ENCODE measurements around the gene PPIL3. TPM values are rescaled to one million over a fixed set of nuclear protein-coding genes. Genes with fewer than 3 reads are reported as not detected.
A peak's percentile ranks its signal among the peaks of the same experiment; 100 is the strongest.

Gene PPIL3
- total and polyA plus RNA-seq, 7 experiments from 2014 or later = 28.3 to 69.7 (median 31.5) TPM

GRCh38 chr2:200828572-200829257 is 60.2 kb downstream of the PPIL3 start:
- no peak overlapping the region for H3K4me3 ChIP-seq (ENCODE audit: low read length)
- CTCF ChIA-PET = no interaction called here

GRCh38 chr2:200828104-200828503 is 60.8 kb downstream of the PPIL3 start:
- ChIA-PET CTCF (interaction anchor here (0.5 kb wide), 1 partner anchor 181 kb away, joined by 3 read pairs; no protein-coding TSS in a partner anchor), POLR2A (interaction anchor here (3.8 kb wide), 1 partner anchor 36 kb away, joined by 16 read pairs; the partner anchor contains the start of gene CLK1)
- H3K9me3 Mint-ChIP-seq = peaks cover 0 to 4% (median 0%) of the 10 kb centered on the region in 11 donors
- H3K4me1 ChIP-seq (ENCODE audit: control insufficient read depth in 2 of 2, insufficient read depth in 2 of 2, low read length in 2 of 2) = no peaks in the 10 kb centered on the region
- H3K27ac ChIP-seq (ENCODE audit: low read depth, low read length) = no peak overlapping the region
- DNase-seq = no peak
- no peaks in the 10 kb centered on the region for H3K27me3 Mint-ChIP-seq
- ATAC-seq = no peak
- H3K4me1 Mint-ChIP-seq = peaks cover 0 to 10% (median 0%) of the 10 kb centered on the region in 7 donors
- H3K9me3 ChIP-seq (ENCODE audit: control insufficient read depth in 2 of 3, low read length in 3 of 3) = no peaks in the 10 kb centered on the region
- H3K4me3 Mint-ChIP-seq = no peak overlapping the region
- no peaks in the 10 kb centered on the region for H3K27me3 ChIP-seq (ENCODE audit: control insufficient read depth in 2 of 2, insufficient read depth in 2 of 2, low read length in 2 of 2)
- H3K27ac Mint-ChIP-seq = peak overlapping the region in 1 of 9 donors; percentile 53
- no peak overlapping the region for H3K4me3 ChIP-seq (ENCODE audit: low read length)
- peaks cover 0 to 17% (median 6%) of the 10 kb centered on the region in 5 donors for H3K36me3 Mint-ChIP-seq
- H3K36me3 ChIP-seq (ENCODE audit: control insufficient read depth in 2 of 3, insufficient read depth in 3 of 3, low read length in 3 of 3) = no peaks in the 10 kb centered on the region
- intact Hi-C loops (cut with micrococcal nuclease) = no loop called here

More at GRCh38 chr2:200828572-200829257, 60.2 kb downstream of the PPIL3 start:
- Mint-ChIP-seq H3K4me1 (peaks cover 0 to 10% (median 0%) of the 10 kb centered on the region in 7 donors), H3K9me3 (peaks cover 0 to 4% (median 0%) of the 10 kb centered on the region in 11 donors), H3K4me3 (no peak overlapping the region), H3K27ac (peak overlapping the region in 1 of 9 donors; percentile 48), H3K27me3 (no peaks in the 10 kb centered on the region), H3K36me3 (peaks cover 0 to 17% (median 6%) of the 10 kb centered on the region in 5 donors)
- POLR2A ChIA-PET = interaction anchor here (3.8 kb wide), 1 partner anchor 36 kb away, joined by 16 read pairs; the partner anchor contains the start of gene CLK1
- H3K27me3 ChIP-seq (ENCODE audit: control insufficient read depth in 2 of 2, insufficient read depth in 2 of 2, low read length in 2 of 2) = no peaks in the 10 kb centered on the region
- no peak overlapping the region for H3K27ac ChIP-seq (ENCODE audit: low read depth, low read length)
- no peaks in the 10 kb centered on the region for H3K9me3 ChIP-seq (ENCODE audit: control insufficient read depth in 2 of 3, low read length in 3 of 3)
- intact Hi-C loops (cut with micrococcal nuclease) = no loop called here
- no peaks in the 10 kb centered on the region for H3K4me1 ChIP-seq (ENCODE audit: control insufficient read depth in 2 of 2, insufficient read depth in 2 of 2, low read length in 2 of 2)
- ATAC-seq = no peak
- no peaks in the 10 kb centered on the region for H3K36me3 ChIP-seq (ENCODE audit: control insufficient read depth in 2 of 3, insufficient read depth in 3 of 3, low read length in 3 of 3)
- DNase-seq = no peak

GRCh38 chr2:200821686-200822245 is 67.1 kb downstream of the PPIL3 start:
- intact Hi-C loops (cut with micrococcal nuclease) = no loop called here
- Mint-ChIP-seq H3K36me3 (peaks cover 15 to 38% (median 25%) of the 10 kb centered on the region in 5 donors), H3K4me3 (no peak overlapping the region), H3K4me1 (peaks cover 0 to 18% (median 7%) of the 10 kb centered on the region in 7 donors), H3K27me3 (no peaks in the 10 kb centered on the region), H3K9me3 (no peaks in the 10 kb centered on the region), H3K27ac (peak overlapping the region in 1 of 9 donors; percentile 59)
- ChIA-PET POLR2A (interaction anchor here (1.1 to 5.7 kb wide), 2 partner anchors 43 to 108 kb away, joined by 3 to 30 read pairs; partner anchors contain the start of gene CLK1), CTCF (no interaction called here)
- Histone ChIP-seq H3K4me1 (ENCODE audit: control insufficient read depth in 2 of 2, insufficient read depth in 2 of 2, low read length in 2 of 2) (no peaks in the 10 kb centered on the region), H3K27ac (ENCODE audit: low read depth, low read length) (no peak overlapping the region), H3K36me3 (ENCODE audit: control insufficient read depth in 2 of 3, insufficient read depth in 3 of 3, low read length in 3 of 3) (peaks cover 19 to 51% (median 44%) of the 10 kb centered on the region in 3 experiments), H3K9me3 (ENCODE audit: control insufficient read depth in 2 of 3, low read length in 3 of 3) (no peaks in the 10 kb centered on the region), H3K4me3 (ENCODE audit: low read length) (no peak overlapping the region), H3K27me3 (ENCODE audit: control insufficient read depth in 2 of 2, insufficient read depth in 2 of 2, low read length in 2 of 2) (no peaks in the 10 kb centered on the region)
- DNase-seq = no peak
- no peak for ATAC-seq

Other genes with a start within 250 kb of the PPIL3 start
- gene BZW1, start 77.2 kb downstream of the PPIL3 start, total RNA-seq = 100 to 1,000 TPM; 127 to 246 (median 207) TPM
- gene BZW1, start 77.2 kb downstream of the PPIL3 start, polyA plus RNA-seq = 100 to 1,000 TPM; 155 to 162 TPM
- gene CLK1, start 24.4 kb downstream of the PPIL3 start, total RNA-seq = 100 to 1,000 TPM; 134 to 974 (median 502) TPM
- 10 to 100 TPM; 24.8 to 61.6 TPM for gene CLK1, start 24.4 kb downstream of the PPIL3 start, polyA plus RNA-seq
- gene NIF3L1, start 294 bp upstream of the PPIL3 start, total RNA-seq = 10 to 100 TPM; 11.5 to 33.9 (median 31.4) TPM
- gene NIF3L1, start 294 bp upstream of the PPIL3 start, polyA plus RNA-seq = 10 to 100 TPM; 20.5 to 32.8 TPM
- 10 to 100 TPM; 29.8 to 78.0 (median 56.2) TPM for gene ORC2, start 74.6 kb upstream of the PPIL3 start, total RNA-seq
- 10 to 100 TPM in 1 of 2 donors, 1 to 10 TPM in 1; 9.7 to 10.0 TPM for gene ORC2, start 74.6 kb upstream of the PPIL3 start, polyA plus RNA-seq
- gene HYCC2, start 182.6 kb upstream of the PPIL3 start, total RNA-seq = 10 to 100 TPM; 34.8 to 38.3 (median 36.1) TPM
- 10 to 100 TPM; 20.8 to 27.0 TPM for gene HYCC2, start 182.6 kb upstream of the PPIL3 start, polyA plus RNA-seq
- 100 to 1,000 TPM in 1 of 5 experiments, 10 to 100 TPM in 4; 18.3 to 109 (median 38.3) TPM for gene NDUFB3, start 182.9 kb upstream of the PPIL3 start, total RNA-seq
- 100 to 1,000 TPM; 246 to 361 TPM for gene NDUFB3, start 182.9 kb upstream of the PPIL3 start, polyA plus RNA-seq
- gene CFLAR, start 227.1 kb upstream of the PPIL3 start, total RNA-seq = 100 to 1,000 TPM; 168 to 253 (median 185) TPM
- 10 to 100 TPM; 63.9 to 95.7 TPM for gene CFLAR, start 227.1 kb upstream of the PPIL3 start, polyA plus RNA-seq

Data from naive thymus-derived CD4-positive, alpha-beta T cell (primary cell).